ENCODE measurements around the gene IL1R1. TPM values are rescaled to one million over a fixed set of nuclear protein-coding genes. Genes with fewer than 3 reads are reported as not detected.

The IL1R1 gene
- total RNA-seq, 2 donors from 2014 or later: 112 to 289 TPM

DNA sequence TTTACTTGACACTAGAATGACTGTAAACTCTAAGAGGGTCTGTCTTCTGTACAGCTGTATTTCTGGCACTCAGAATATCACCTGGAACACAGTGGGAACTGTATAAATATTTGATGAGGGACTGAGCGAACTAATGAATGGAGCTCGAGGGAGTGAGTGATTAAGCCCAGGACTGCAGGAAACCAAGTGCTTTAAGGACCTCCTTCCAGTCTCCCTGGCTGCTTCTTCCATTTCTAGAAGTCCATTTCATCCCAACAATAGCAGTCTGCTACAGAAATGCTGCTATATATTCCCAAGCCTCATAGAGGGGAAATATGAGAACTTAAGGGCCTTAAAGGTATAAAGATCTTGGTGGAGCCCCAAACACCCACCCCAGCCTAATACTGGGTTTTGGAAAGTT lies 41.5 kb downstream of the IL1R1 start:
- Histone ChIP-seq H3K36me3 (no peaks in the 10 kb centered on the region), H3K27ac (no peak overlapping the region), H3K4me1 (replicated peaks) (peaks cover 5% of the 10 kb centered on the region), H3K4me3 (no peak overlapping the region), H3K27me3 (replicated peaks; ENCODE audit: insufficient read depth) (no peaks in the 10 kb centered on the region), H3K9me3 (no peaks in the 10 kb centered on the region)
- DNase-seq (ENCODE audit: low spot score): no peak
- WGBS: 53% methylated on average over 2 of the region's 2 CpGs
- TF ChIP-seq, protein P1, sequence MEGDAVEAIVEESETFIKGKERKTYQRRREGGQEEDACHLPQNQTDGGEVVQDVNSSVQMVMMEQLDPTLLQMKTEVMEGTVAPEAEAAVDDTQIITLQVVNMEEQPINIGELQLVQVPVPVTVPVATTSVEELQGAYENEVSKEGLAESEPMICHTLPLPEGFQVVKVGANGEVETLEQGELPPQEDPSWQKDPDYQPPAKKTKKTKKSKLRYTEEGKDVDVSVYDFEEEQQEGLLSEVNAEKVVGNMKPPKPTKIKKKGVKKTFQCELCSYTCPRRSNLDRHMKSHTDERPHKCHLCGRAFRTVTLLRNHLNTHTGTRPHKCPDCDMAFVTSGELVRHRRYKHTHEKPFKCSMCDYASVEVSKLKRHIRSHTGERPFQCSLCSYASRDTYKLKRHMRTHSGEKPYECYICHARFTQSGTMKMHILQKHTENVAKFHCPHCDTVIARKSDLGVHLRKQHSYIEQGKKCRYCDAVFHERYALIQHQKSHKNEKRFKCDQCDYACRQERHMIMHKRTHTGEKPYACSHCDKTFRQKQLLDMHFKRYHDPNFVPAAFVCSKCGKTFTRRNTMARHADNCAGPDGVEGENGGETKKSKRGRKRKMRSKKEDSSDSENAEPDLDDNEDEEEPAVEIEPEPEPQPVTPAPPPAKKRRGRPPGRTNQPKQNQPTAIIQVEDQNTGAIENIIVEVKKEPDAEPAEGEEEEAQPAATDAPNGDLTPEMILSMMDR (IDR thresholded peaks at IDR 0.05): no peak
- TF ChIP-seq POLR2AphosphoS5 (IDR thresholded peaks at IDR 0.05) (no peak), POLR2A (IDR thresholded peaks at IDR 0.05) (no peak)
- intact Hi-C loops (cut with DNase I): loop anchor here (10.0 kb wide), 1 partner anchor 61 kb away; no protein-coding TSS in a partner anchor

DNA sequence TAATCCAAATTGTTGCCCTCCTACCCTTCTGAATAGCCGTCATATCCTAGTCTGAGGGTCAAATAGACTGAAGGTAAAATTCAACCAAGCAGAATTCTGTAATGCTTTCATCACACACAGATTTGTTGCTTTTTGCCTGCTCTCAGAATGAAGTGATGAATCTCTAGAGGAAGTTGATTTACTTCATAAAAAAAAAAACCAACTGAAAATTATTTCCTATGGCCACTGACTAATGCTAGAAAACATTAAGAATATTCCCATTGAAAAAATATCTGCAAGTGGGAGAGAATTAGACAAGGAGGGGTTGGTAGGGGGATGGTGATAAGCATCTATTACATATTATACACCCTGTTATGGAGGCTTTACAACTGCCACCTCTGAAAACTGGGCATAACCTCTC lies 42.0 kb downstream of the IL1R1 start:
- WGBS: 100% methylated on average over 1 of the region's 1 CpG

DNA sequence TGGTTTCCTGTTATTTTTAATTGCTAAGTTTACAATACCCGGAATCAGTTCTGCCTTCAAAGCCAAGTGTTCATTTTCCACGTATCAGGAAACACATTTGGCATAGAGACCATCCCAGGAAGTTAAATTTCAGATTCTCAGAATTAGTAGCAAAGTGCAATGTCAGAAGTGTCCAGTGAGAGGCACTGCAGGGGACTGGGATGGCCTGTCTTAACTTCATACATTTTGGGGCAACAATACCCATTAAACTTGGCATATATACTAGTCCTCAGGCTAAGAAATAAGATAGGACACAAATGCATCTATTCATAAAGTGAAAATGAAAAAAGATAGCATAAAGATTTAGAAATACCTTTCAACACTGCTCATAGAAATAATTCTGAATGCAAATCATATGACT lies 42.8 kb downstream of the IL1R1 start:
- TF ChIP-seq POLR2AphosphoS5 (IDR thresholded peaks at IDR 0.05): no peak
- TF ChIP-seq, protein P1 (IDR thresholded peaks at IDR 0.05): peak in 1 of 4 experiments; percentile 41
- no peak for TF ChIP-seq POLR2A (IDR thresholded peaks at IDR 0.05)

More for the DNA sequence above, 42.0 kb downstream of the IL1R1 start:
- Histone ChIP-seq H3K27me3 (replicated peaks; ENCODE audit: insufficient read depth) (no peaks in the 10 kb centered on the region), H3K36me3 (no peaks in the 10 kb centered on the region), H3K4me1 (replicated peaks) (peaks cover 5% of the 10 kb centered on the region), H3K9me3 (no peaks in the 10 kb centered on the region), H3K27ac (no peak overlapping the region), H3K4me3 (no peak overlapping the region)
- no peak for DNase-seq (ENCODE audit: low spot score)
- intact Hi-C loops (cut with DNase I): loop anchor here (10.0 kb wide), 1 partner anchor 60 kb away; no protein-coding TSS in a partner anchor
- TF ChIP-seq, protein P1 (IDR thresholded peaks at IDR 0.05): no peak
- TF ChIP-seq POLR2AphosphoS5 (IDR thresholded peaks at IDR 0.05): no peak
- no peak for TF ChIP-seq POLR2A (IDR thresholded peaks at IDR 0.05)

DNA sequence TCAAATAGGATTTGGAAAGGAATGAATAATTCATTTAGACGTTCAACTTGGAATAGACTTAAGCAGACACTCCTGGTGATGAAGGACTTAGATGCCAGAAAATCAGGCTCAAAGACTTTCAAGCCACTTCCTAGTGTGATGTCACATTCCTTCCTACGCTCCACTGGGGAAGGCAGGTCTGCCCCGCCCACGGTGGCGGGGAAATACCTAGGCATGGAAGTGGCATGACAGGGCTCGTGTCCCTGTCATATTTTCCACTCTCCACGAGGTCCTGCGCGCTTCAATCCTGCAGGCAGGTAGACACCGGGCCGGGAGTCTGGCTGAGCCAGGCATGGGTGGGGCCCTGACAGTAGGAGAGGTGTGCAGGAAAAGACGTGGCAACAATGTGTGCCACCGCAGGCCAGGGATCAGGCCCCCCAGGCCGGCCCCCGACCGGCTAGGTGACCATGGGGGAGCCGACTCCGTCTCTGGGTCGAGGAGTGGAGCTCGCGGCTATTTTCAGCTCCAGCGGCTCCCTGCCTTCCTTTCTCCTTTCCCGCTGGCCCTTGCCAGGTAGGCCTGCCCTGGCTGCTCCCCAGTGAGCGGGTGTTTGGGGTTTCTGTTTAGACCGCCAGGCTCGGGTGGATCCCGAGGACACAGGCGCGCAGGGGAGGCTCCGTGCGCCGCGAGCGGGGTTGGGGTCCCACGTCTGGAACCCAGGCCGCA lies 44.4 kb downstream of the IL1R1 start, which contains the start of gene IL1RL2:
Gene IL1RL2 (plus strand): TSS at position 233 of the 705 bp plus-strand sequence. CDS start 845 bp downstream, outside the sequence.
- Histone ChIP-seq H3K36me3 (no peaks in the 10 kb centered on the region), H3K27me3 (replicated peaks; ENCODE audit: insufficient read depth) (no peaks in the 10 kb centered on the region), H3K4me1 (replicated peaks) (peaks cover 5% of the 10 kb centered on the region), H3K9me3 (no peaks in the 10 kb centered on the region), H3K27ac (peak within 1 kb of the TSS; percentile 73 to 74), H3K4me3 (peak within 1 kb of the TSS; percentile 37 to 43)
- TF ChIP-seq POLR2A (IDR thresholded peaks at IDR 0.05) (no peak), POLR2AphosphoS5 (IDR thresholded peaks at IDR 0.05) (no peak)
- TF ChIP-seq, protein P1 (IDR thresholded peaks at IDR 0.05): no peak
- intact Hi-C loops (cut with DNase I): loop anchor here (10.0 kb wide), 1 partner anchor 58 kb away; no protein-coding TSS in a partner anchor
- DNase-seq (ENCODE audit: low spot score): peak; percentile 55
- WGBS: 25% methylated on average over 26 of the region's 36 CpGs

More for the DNA sequence above, 42.8 kb downstream of the IL1R1 start:
- Histone ChIP-seq H3K27me3 (replicated peaks; ENCODE audit: insufficient read depth) (no peaks in the 10 kb centered on the region), H3K9me3 (no peaks in the 10 kb centered on the region), H3K4me3 (no peak overlapping the region), H3K36me3 (no peaks in the 10 kb centered on the region), H3K27ac (no peak overlapping the region), H3K4me1 (replicated peaks) (peaks cover 5% of the 10 kb centered on the region)
- no peak for DNase-seq (ENCODE audit: low spot score)
- intact Hi-C loops (cut with DNase I): loop anchor here (10.0 kb wide), 1 partner anchor 59 kb away; no protein-coding TSS in a partner anchor
- 34% methylated on average over 2 of the region's 2 CpGs for WGBS

Data from prostate gland (tissue), 2 donors.